Fibroblast of skin of right biceps (primary cell): ENCODE measurements around the gene CFAP69.

ENCODE experiments used
- DNase-seq: peaks from one replicate; pipeline ENCODE4 v3.0.0-alpha.2; 2013

CFAP69 gene, protein sequence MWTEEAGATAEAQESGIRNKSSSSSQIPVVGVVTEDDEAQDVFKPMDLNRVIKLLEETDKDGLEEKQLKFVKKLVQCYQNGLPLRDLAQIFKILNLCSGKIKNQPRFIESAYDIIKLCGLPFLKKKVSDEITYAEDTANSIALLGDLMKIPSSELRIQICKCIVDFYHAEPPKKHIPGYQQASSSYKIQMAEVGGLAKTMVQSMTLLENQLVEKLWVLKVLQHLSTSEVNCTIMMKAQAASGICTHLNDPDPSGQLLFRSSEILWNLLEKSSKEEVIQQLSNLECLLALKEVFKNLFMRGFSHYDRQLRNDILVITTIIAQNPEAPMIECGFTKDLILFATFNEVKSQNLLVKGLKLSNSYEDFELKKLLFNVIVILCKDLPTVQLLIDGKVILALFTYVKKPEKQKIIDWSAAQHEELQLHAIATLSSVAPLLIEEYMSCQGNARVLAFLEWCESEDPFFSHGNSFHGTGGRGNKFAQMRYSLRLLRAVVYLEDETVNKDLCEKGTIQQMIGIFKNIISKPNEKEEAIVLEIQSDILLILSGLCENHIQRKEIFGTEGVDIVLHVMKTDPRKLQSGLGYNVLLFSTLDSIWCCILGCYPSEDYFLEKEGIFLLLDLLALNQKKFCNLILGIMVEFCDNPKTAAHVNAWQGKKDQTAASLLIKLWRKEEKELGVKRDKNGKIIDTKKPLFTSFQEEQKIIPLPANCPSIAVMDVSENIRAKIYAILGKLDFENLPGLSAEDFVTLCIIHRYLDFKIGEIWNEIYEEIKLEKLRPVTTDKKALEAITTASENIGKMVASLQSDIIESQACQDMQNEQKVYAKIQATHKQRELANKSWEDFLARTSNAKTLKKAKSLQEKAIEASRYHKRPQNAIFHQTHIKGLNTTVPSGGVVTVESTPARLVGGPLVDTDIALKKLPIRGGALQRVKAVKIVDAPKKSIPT

GRCh38 chr7:90244909-90245851 lies at the start of gene CFAP69:
Gene CFAP69 (plus strand): TSS chr7:90245174. CDS start chr7:90245425, 251 bp downstream.
- DNase-seq: peak; percentile 84

GRCh38 chr7:90201500-90202195 lies 43.3 kb upstream of the CFAP69 start:
- no peak for DNase-seq

DNA sequence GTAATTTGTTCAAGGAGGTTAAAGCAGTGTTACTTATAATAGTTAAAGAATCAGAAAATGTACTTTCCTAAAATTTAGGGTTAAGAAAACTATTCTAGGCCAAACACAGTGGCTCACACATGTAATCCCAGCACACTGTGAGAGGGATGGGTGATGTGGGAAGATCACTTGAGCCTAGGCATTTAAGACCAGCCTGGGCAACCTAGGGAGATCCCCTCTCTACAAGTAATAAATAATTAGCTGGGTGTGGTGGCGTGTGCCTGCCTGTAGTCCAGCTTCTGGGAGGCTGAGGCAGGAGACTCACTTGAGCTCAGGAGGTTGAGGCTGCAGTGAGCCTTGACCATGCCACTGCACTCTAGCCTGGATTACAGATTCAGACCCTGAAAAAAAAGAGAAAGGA lies 37.0 kb upstream of the CFAP69 start:
- no peak for DNase-seq

DNA sequence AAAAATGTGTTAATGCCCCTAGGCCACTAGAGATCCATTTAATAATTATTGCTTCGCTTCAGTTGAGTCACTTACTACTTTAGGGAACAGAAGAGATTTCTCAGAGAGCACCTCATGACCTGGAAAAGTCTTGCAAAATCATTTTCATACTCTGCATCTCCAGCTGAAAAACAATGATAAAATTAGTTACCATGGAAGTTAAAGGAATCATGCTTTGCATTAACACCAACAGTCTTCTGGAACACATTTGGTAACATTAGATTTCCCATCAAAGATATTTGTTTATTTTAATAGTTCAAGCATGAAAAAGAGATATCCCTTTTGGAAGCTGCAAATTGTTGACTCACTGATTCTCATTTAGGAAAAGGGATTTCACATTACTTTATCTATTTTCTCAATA lies 35.2 kb upstream of the CFAP69 start:
- peak; percentile 1 for DNase-seq

DNA sequence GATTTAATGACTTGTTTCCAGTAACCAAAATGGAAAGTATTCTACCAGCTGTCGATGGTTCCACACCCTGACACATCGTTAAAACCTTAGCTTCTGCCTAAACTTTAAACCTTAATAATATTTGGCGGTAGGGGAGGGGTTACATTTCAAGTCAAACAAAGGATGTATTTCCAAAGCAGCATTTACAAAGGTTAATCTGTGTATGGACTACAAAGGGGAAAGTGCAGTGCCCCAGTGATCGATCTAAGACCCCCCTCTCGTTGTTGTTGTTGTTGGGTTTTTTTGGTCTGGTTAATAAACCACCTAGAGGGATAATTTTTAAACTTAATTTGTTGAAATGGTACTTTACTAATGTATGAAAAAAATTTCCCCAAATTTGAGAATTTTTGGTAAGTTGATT lies 34.5 kb upstream of the CFAP69 start:
- DNase-seq: no peak

DNA sequence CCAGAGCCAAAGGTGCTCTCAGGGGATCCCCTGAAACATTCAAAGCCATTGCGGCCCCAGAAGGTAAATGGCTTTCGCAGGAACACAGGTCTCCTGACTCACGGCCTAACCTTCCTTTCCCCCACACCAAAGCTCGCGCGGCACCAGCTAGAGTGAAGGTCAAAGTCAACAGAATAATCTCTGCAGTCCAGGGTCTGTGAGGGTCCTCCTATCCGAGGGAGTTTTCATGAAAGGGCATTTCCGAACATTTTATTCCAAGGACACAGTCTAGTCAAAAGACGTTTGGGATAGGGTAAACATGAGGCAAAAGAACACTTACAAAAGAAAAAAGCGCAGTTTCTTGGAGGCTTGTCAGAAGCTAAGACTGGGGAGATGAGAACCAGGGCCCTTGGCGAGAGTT lies 34.0 kb upstream of the CFAP69 start:
- DNase-seq: no peak

DNA sequence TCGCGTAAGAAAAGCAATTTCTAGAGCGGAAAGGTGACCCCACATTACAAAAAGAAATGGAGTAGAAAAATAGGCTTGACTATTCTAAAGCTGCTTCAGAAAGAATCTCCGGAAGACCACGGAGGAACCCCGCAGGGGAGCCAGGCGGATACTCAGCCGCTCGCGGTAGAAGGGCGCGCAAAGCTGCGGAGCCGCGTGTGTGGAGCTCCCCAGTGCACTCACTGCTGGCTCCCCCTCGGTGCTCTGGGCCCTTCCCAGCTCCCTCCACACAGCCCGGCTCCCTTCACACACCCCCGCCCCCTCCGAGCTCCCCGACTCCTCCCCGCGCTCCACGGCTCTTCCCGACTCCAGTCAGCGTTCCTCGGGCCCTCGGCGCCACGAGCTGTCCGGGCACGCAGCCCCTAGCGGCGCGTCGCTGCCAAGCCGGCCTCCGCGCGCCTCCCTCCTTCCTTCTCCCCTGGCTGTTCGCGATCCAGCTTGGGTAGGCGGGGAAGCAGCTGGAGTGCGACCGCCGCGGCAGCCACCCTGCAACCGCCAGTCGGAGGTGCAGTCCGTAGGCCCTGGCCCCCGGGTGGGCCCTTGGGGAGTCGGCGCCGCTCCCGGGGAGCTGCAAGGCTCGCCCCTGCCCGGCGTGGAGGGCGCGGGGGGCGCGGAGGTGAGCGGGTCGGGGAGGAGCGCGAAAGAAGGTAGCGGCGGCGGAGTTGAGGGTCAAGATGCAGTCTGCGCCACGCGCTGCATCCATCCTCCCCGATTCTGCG lies 33.4 kb upstream of the CFAP69 start, which contains the start of gene STEAP2:
Gene STEAP2, plus strand, starts transcription at position 350 of the 758 bp plus-strand sequence. CDS start 13,343 bp downstream, outside the sequence.
- peak; percentile 96 for DNase-seq

DNA sequence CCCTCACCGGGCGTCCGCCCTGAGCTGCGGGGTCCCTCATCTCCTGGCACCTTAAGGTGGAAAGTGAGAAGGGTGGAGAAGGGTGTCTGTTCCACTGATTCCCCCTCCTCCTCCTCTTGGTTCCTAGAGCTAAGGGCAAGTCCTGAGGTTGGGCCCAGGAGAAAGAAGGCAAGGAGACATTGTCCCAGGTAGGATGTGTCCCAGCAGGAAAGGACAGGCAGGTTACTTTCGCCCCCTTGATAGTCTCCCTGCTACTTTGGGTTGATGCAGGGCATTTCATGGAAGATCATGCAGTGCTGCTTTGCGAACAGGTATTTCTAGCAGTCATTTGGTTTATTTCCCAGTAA lies 32.9 kb upstream of the CFAP69 start:
- no peak for DNase-seq

- DNase-seq: no peak
Measured at GRCh38 chr7:90213521-90213920, 31.5 kb upstream of the CFAP69 start.

DNA sequence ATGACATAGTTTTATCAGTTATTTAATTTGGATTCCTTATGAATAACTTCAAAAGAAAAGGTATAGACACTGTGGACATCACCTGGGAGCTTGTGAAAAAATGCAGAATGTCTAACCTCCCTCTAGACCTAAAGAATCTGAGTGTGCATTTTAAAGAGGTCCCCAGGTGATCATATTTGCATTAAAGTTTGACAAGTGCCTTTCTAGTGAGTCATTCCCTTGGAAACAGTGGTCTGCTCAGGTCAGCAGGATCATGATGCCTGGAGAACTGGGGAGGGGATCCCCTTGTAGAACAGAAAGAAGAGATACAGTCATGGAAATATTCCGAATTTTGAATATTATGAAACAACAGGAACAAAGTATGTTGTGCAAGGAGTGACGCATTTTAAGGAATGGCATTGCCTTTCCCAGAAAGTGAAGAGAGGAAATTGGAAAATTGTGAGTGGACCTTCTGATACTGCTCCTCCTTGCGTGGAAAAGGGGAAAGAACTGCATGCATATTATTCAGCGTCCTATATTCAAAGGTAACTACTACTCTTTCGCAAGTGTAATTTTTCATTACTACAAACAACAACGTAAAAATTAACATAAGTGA lies 28.8 kb upstream of the CFAP69 start:
- peak; percentile 16 for DNase-seq

DNA sequence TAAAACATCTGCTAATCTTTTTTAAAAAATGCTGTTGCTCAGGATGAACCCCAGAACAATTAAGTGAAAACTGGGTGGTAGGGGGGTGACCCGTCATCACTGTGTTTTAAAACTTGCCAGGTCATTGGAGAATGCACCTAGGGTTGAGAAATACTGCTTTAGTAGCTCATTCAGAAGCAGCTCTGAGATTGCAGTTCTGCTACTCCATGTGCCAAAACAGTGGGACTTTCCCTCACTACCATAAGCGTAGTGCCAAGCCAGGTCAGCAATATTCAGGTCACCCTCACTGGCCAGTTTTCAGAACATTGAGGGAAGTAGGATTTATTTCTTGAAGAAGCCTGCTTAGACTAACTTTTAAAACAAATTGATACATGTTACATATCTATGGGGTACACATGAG lies 28.2 kb upstream of the CFAP69 start:
- no peak for DNase-seq

GRCh38 chr7:90222390-90222789 lies 22.6 kb upstream of the CFAP69 start:
- DNase-seq: no peak

- peak; percentile 41 for DNase-seq
Measured at GRCh38 chr7:90222811-90223725, 21.9 kb upstream of the CFAP69 start.

- DNase-seq: no peak
Measured at GRCh38 chr7:90224195-90224594, 20.8 kb upstream of the CFAP69 start.

DNA sequence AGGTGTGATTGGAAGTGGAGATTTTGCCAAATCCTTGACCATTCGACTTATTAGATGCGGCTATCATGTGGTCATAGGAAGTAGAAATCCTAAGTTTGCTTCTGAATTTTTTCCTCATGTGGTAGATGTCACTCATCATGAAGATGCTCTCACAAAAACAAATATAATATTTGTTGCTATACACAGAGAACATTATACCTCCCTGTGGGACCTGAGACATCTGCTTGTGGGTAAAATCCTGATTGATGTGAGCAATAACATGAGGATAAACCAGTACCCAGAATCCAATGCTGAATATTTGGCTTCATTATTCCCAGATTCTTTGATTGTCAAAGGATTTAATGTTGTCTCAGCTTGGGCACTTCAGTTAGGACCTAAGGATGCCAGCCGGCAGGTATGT lies 19.8 kb upstream of the CFAP69 start:
- no peak for DNase-seq

DNA sequence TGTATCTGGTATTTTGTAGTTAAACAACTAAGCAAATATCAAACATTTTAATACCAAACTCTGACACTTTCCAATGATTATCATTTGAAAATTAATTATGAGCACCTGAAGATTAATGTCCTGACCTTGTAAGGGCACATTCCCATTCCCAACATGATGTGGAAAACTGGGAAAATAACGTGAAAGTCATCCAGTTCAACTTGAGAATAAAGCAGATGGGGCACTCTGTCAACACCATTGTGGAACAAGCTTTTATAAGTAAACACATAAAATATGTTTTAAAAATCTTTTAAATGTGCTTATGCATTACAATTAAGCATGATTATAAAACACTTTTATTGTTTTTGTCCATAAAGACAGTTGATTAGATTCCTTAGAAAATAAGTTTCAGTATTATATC lies 19.4 kb upstream of the CFAP69 start:
- no peak for DNase-seq

GRCh38 chr7:90227259-90227658 lies 17.7 kb upstream of the CFAP69 start:
- no peak for DNase-seq

DNA sequence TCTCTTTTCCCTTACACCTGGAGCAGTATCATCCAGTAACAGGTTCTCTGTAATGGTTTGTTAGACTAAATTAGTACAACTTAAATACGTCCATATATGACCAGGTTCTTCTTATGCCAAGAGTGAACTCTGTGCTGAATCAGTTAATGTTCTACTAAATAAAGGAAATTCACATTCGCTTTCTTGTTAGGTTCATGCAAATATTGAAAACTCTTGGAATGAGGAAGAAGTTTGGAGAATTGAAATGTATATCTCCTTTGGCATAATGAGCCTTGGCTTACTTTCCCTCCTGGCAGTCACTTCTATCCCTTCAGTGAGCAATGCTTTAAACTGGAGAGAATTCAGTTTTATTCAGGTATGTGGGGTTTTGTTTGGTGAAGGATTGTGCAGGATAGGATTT lies 15.3 kb upstream of the CFAP69 start:
- no peak for DNase-seq

- no peak for DNase-seq
Measured at GRCh38 chr7:90230834-90231233, 14.1 kb upstream of the CFAP69 start.

DNA sequence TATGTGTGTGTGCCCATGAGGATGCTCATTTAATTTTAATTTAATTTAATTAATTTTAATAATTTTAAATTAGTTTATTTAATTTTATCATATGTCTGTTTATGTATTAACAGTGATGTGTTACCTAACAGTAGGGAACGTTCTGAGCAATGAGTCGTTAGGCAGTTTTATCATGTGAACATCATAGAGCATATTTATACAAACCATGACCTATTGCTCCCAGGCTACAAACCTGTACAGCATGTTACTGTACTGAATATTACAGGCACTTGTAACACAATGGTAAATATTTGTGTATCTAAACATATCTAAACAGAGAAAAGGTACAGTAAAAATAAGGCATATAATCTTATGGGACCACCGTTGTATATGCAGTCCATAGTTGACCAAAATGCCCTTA lies 13.7 kb upstream of the CFAP69 start:
- DNase-seq: no peak
